HEK293 (cell line): Measurements from ENCODE around the gene LRRC30.

Experiments
- CTCF ChIP-seq: fragments of 450-650 bp; formaldehyde crosslinking; IDR thresholded peaks from 2 replicates; pipeline ENCODE4 v1.5.1; 2016; ENCODE audit warnings: missing biosample characterization, missing genetic modification characterization
- IKZF3 ChIP-seq: fragments of 450-650 bp; IDR thresholded peaks from 2 replicates; pipeline ENCODE4 v1.5.0; 2018; ENCODE audit warnings: missing biosample characterization, mild to moderate bottlenecking, missing genetic modification characterization, moderate library complexity
- KLF16 ChIP-seq: fragments of 450-650 bp; formaldehyde crosslinking; IDR thresholded peaks from 2 replicates; pipeline ENCODE4 v1.5.1; 2017; ENCODE audit warnings: missing biosample characterization, missing genetic modification characterization
- MEIS1 ChIP-seq: sonication (generic); formaldehyde crosslinking; IDR thresholded peaks from 2 replicates; pipeline ENCODE4 v1.8.1; 2022; ENCODE audit warnings: missing genetic modification reagents, mild to moderate bottlenecking, borderline replicate concordance
- PRDM2 ChIP-seq: fragments of 450-650 bp; formaldehyde crosslinking; IDR thresholded peaks from 2 replicates; pipeline ENCODE4 v1.5.1; 2016; ENCODE audit warnings: missing biosample characterization, missing genetic modification characterization, borderline replicate concordance
- RBAK ChIP-seq: fragments of 450-650 bp; formaldehyde crosslinking; IDR thresholded peaks from 2 replicates; pipeline ENCODE4 v1.5.1; 2016; ENCODE audit warnings: missing biosample characterization, missing genetic modification characterization
- ZBTB21 ChIP-seq: fragments of 450-650 bp; formaldehyde crosslinking; IDR thresholded peaks from 2 replicates; pipeline ENCODE4 v1.5.1; 2017; ENCODE audit warnings: missing biosample characterization, missing genetic modification characterization
- ZFP69B ChIP-seq: fragments of 450-650 bp; formaldehyde crosslinking; IDR thresholded peaks from 2 replicates; pipeline ENCODE4 v1.5.1; 2016; ENCODE audit warnings: missing biosample characterization, missing genetic modification characterization
- ZNF121 ChIP-seq: fragments of 450-650 bp; formaldehyde crosslinking; IDR thresholded peaks from 2 replicates; pipeline ENCODE4 v1.5.1; 2016; ENCODE audit warnings: missing biosample characterization, missing genetic modification characterization
- ZNF248 ChIP-seq: fragments of 450-650 bp; formaldehyde crosslinking; IDR thresholded peaks from 2 replicates; pipeline ENCODE4 v1.5.1; 2017; ENCODE audit warnings: missing biosample characterization, missing genetic modification characterization
- ZNF394 ChIP-seq: fragments of 450-650 bp; formaldehyde crosslinking; IDR thresholded peaks from 2 replicates; pipeline ENCODE4 v1.5.1; 2016; ENCODE audit warnings: missing biosample characterization, missing genetic modification characterization, mild to moderate bottlenecking, moderate library complexity, borderline replicate concordance
- ZNF629 ChIP-seq: fragments of 450-650 bp; formaldehyde crosslinking; IDR thresholded peaks from 2 replicates; pipeline ENCODE4 v1.5.1; 2017; ENCODE audit warnings: missing biosample characterization, missing genetic modification characterization
- ZNF639 ChIP-seq: fragments of 450-650 bp; formaldehyde crosslinking; IDR thresholded peaks from 2 replicates; pipeline ENCODE4 v1.5.1; 2016; ENCODE audit warnings: missing biosample characterization, missing genetic modification characterization
- ZNF830 ChIP-seq: fragments of 450-650 bp; IDR thresholded peaks from 2 replicates; pipeline ENCODE4 v1.5.0; 2018; ENCODE audit warnings: missing biosample characterization, missing genetic modification characterization, low read depth, mild to moderate bottlenecking, moderate library complexity

GRCh38 chr18:7221424-7222155 lies 9.3 kb upstream of the LRRC30 start:
- TF ChIP-seq CTCF (tag by site-specific recombination): peak; percentile 69
- TF ChIP-seq ZNF248: no peak
- no peak for TF ChIP-seq MEIS1 (CRISPR knock-in tag)
- TF ChIP-seq ZNF629: no peak
- TF ChIP-seq ZNF394 (tag by site-specific recombination): no peak
- TF ChIP-seq ZNF830 (tag by site-specific recombination): no peak
- TF ChIP-seq ZFP69B: no peak
- no peak for TF ChIP-seq KLF16
- TF ChIP-seq PRDM2 (tag by site-specific recombination): no peak
- peak; percentile 66 for TF ChIP-seq IKZF3 (tag by site-specific recombination)
- no peak for TF ChIP-seq ZNF121 (tag by site-specific recombination)
- TF ChIP-seq ZBTB21 (tag by site-specific recombination): no peak
- TF ChIP-seq ZNF639 (tag by site-specific recombination): no peak
- TF ChIP-seq RBAK (tag by site-specific recombination): no peak
